ENCODE measurements around the gene GLDN. TPM values are rescaled to one million over a fixed set of nuclear protein-coding genes. Genes with fewer than 3 reads are reported as not detected.

The GLDN gene
- total RNA-seq, 1 experiment from 2014 or later = 0.15 TPM

DNA sequence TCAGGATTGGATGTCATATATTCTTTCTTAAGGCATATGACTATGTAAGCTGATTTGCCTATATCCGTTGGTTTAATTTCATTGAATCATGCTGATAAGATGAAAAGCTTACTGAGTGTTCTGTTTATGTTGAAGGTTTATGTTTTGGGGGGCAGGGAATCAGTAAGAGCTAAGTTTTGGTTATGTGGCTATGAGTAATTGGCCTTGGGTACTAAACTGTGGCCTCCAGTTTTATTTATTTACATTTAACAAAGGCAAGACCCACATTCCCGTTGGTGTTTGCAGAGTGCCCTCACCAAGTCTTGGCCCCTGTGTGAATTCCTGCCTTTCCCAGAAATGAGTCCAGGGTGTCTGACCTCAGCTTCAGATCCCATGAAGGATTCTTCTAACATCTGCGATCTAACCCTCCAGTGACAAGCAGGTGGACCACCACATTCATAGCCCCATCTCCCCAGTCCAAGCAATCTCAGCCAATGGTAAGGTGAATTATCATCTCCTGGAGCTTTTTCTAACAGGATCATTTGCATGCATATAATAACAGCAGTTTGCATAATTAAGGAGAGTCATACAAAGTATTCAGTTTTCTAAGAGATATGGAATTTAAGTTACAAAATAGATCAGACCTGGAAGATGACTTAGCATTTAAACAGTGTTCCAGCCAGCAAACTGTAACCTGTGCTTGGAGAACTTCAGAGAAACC is 27.4 kb downstream of the GLDN start:
- CTCF ChIA-PET = interaction anchor here (1.2 to 1.3 kb wide), 2 partner anchors 82 to 87 kb away, joined by 4 to 6 read pairs; no protein-coding TSS in a partner anchor
- Histone ChIP-seq H3K4me1 (ENCODE audit: insufficient read depth, low read length) (peaks cover 46% of the 10 kb centered on the region), H3K79me2 (ENCODE audit: low read length) (no peaks in the 10 kb centered on the region), H3K36me3 (ENCODE audit: low read depth, low read length) (no peaks in the 10 kb centered on the region), H3K4me3 (ENCODE audit: low read length) (no peak overlapping the region), H2AFZ (ENCODE audit: low read length) (no peak overlapping the region), H4K20me1 (ENCODE audit: low read length) (no peaks in the 10 kb centered on the region), H3K27ac (ENCODE audit: low read length) (peak overlapping the region; percentile 95), H3K9ac (ENCODE audit: low read length) (peak overlapping the region; percentile 81), H3K27me3 (ENCODE audit: low read length) (no peaks in the 10 kb centered on the region), H3K9me3 (ENCODE audit: low read length) (no peaks in the 10 kb centered on the region), H3F3A (ENCODE audit: low read length, unreplicated experiment) (peaks cover 3% of the 10 kb centered on the region), H3K4me2 (ENCODE audit: low read length) (peak overlapping the region; percentile 75), H3K9me2 (replicated peaks; ENCODE audit: low read length) (no peaks in the 10 kb centered on the region)
- intact Hi-C loops (cut with micrococcal nuclease) = loop anchor here (5.0 kb wide), 2 partner anchors 57 to 87 kb away; no protein-coding TSS in a partner anchor
- no peak for TF ChIP-seq EZH2phosphoT487 (IDR thresholded peaks at IDR 0.05; ENCODE audit: borderline replicate concordance, low read length)
- no peak for TF ChIP-seq EZH2 (IDR thresholded peaks at IDR 0.05; ENCODE audit: low read length, unreplicated experiment)
- no peak for TF ChIP-seq CTCF (conservative IDR thresholded peaks at IDR 0.05; ENCODE audit: low read depth, low read length)
- peak; percentile 65 for ATAC-seq
- BruUV-seq (replicated peaks) = TSS peak; percentile 69
- POLR2A ChIA-PET (ENCODE audit: unreplicated experiment) = interaction anchor here (0.6 kb wide), 1 partner anchor 24 kb away, joined by 3 read pairs; no protein-coding TSS in a partner anchor
- peak; percentile 86 for DNase-seq

- Histone ChIP-seq H3K27ac (ENCODE audit: low read length) (peak overlapping the region; percentile 95), H3K79me2 (ENCODE audit: low read length) (no peaks in the 10 kb centered on the region), H3K9ac (ENCODE audit: low read length) (peak overlapping the region; percentile 78), H3K4me2 (ENCODE audit: low read length) (peak overlapping the region; percentile 53), H4K20me1 (ENCODE audit: low read length) (no peaks in the 10 kb centered on the region), H3K9me2 (replicated peaks; ENCODE audit: low read length) (no peaks in the 10 kb centered on the region), H3K9me3 (ENCODE audit: low read length) (no peaks in the 10 kb centered on the region), H3F3A (ENCODE audit: low read length, unreplicated experiment) (peaks cover 3% of the 10 kb centered on the region), H3K4me3 (ENCODE audit: low read length) (no peak overlapping the region), H2AFZ (ENCODE audit: low read length) (no peak overlapping the region), H3K27me3 (ENCODE audit: low read length) (no peaks in the 10 kb centered on the region), H3K4me1 (ENCODE audit: insufficient read depth, low read length) (peaks cover 46% of the 10 kb centered on the region), H3K36me3 (ENCODE audit: low read depth, low read length) (no peaks in the 10 kb centered on the region)
- ATAC-seq (no peak), DNase-seq (no peak)
- ChIA-PET CTCF (interaction anchor here (0.8 to 1.3 kb wide), 2 partner anchors 82 to 88 kb away, joined by 3 to 4 read pairs; no protein-coding TSS in a partner anchor), POLR2A (ENCODE audit: unreplicated experiment) (no interaction called here)
- no TSS peak for BruUV-seq (replicated peaks)
- intact Hi-C loops (cut with micrococcal nuclease) = loop anchor here (5.0 kb wide), 2 partner anchors 57 to 87 kb away; no protein-coding TSS in a partner anchor
- TF ChIP-seq CTCF (conservative IDR thresholded peaks at IDR 0.05; ENCODE audit: low read depth, low read length) (no peak), EZH2 (IDR thresholded peaks at IDR 0.05; ENCODE audit: low read length, unreplicated experiment) (no peak), EZH2phosphoT487 (IDR thresholded peaks at IDR 0.05; ENCODE audit: borderline replicate concordance, low read length) (no peak)
Measured at GRCh38 chr15:51369451-51369761, 28.0 kb downstream of the GLDN start.

DNA sequence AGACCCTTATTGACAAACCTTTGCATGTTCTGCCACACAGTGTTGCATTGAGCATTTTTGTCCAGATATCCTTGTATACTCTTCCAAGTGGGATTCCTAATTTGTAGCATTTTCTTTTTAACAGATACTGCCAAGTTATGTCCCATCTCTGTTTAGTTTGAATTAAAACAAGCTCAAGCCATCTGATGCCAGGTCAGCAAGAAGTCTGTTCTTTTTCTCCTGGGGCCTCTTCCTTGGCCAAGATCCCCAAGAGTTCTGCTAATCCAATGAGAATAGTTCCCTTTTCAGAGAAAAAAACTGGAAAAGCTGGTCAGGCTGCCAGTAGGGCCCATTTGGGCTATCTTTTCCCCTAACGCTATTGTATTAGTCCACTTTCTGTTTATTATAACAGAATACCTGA is 29.8 kb downstream of the GLDN start:
- BruUV-seq (replicated peaks) = no TSS peak
- CTCF ChIA-PET = no interaction called here
- no peak for DNase-seq

More for the DNA sequence above, 29.8 kb downstream of the GLDN start:
- no peak overlapping the region for H3K27ac ChIP-seq (ENCODE audit: low read length)
- H2AFZ ChIP-seq (ENCODE audit: low read length) = no peak overlapping the region
- H3K79me2 ChIP-seq (ENCODE audit: low read length) = no peaks in the 10 kb centered on the region
- H3F3A ChIP-seq (ENCODE audit: low read length, unreplicated experiment) = peaks cover 3% of the 10 kb centered on the region
- no peak overlapping the region for H3K4me2 ChIP-seq (ENCODE audit: low read length)
- no peak for TF ChIP-seq EZH2 (IDR thresholded peaks at IDR 0.05; ENCODE audit: low read length, unreplicated experiment)
- no peaks in the 10 kb centered on the region for H3K9me3 ChIP-seq (ENCODE audit: low read length)
- no peak for ATAC-seq
- no peaks in the 10 kb centered on the region for H4K20me1 ChIP-seq (ENCODE audit: low read length)
- peaks cover 48% of the 10 kb centered on the region for H3K4me1 ChIP-seq (ENCODE audit: insufficient read depth, low read length)
- intact Hi-C loops (cut with micrococcal nuclease) = no loop called here
- no peaks in the 10 kb centered on the region for H3K9me2 ChIP-seq (replicated peaks; ENCODE audit: low read length)
- no peak overlapping the region for H3K4me3 ChIP-seq (ENCODE audit: low read length)
- POLR2A ChIA-PET (ENCODE audit: unreplicated experiment) = no interaction called here
- no peak overlapping the region for H3K9ac ChIP-seq (ENCODE audit: low read length)
- H3K27me3 ChIP-seq (ENCODE audit: low read length) = no peaks in the 10 kb centered on the region
- no peaks in the 10 kb centered on the region for H3K36me3 ChIP-seq (ENCODE audit: low read depth, low read length)
